Progenitor cell of endocrine pancreas (in vitro differentiated cells): ENCODE data around the gene MROH9. TPM values are rescaled to one million over a fixed set of nuclear protein-coding genes. Genes with fewer than 3 reads are reported as not detected.

Experiments used
- DNase-seq: peaks from one replicate; pipeline ENCODE4 v3.0.0; 2021; ENCODE audit warnings: low spot score; ENCODE audit not compliant: unreplicated experiment
- H3K27ac Mint-ChIP-seq: 2 replicates; pipeline ENCODE4 v1.8.0; 2021; ENCODE audit warnings: mild to moderate bottlenecking, moderate library complexity, mixed read lengths
- H3K27me3 Mint-ChIP-seq: 2 replicates; pipeline ENCODE4 v1.8.0; 2021; ENCODE audit warnings: mixed read lengths
- H3K36me3 Mint-ChIP-seq: 2 replicates; pipeline ENCODE4 v1.8.0; 2022; ENCODE audit warnings: mixed read lengths; ENCODE audit not compliant: insufficient read depth
- H3K4me1 Mint-ChIP-seq: 2 replicates; pipeline ENCODE4 v1.8.0; 2021; ENCODE audit warnings: low read depth, mixed read lengths
- H3K4me3 Mint-ChIP-seq: 2 replicates; pipeline ENCODE4 v1.8.0; 2021; ENCODE audit warnings: low read depth, mild to moderate bottlenecking, moderate library complexity, mixed read lengths
- H3K9me3 Mint-ChIP-seq: 2 replicates; pipeline ENCODE4 v1.8.0; 2021; ENCODE audit warnings: low read depth, mixed read lengths
- total RNA-seq: library from RNA; stranded (reverse); gene quantifications from 2 replicates; pipeline ENCODE4 v1.2.1, GENCODE V29; 2021
- TF ChIP-seq, protein P1 (sequence below): fragments of 200-600 bp; sonication (generic); IDR thresholded peaks from one replicate; pipeline ENCODE4 v1.5.0; 2021; ENCODE audit warnings: antibody characterized with exemption, mild to moderate bottlenecking; ENCODE audit not compliant: unreplicated experiment

Gene MROH9
- total RNA-seq, 1 donor from 2014 or later: not detected

DNA sequence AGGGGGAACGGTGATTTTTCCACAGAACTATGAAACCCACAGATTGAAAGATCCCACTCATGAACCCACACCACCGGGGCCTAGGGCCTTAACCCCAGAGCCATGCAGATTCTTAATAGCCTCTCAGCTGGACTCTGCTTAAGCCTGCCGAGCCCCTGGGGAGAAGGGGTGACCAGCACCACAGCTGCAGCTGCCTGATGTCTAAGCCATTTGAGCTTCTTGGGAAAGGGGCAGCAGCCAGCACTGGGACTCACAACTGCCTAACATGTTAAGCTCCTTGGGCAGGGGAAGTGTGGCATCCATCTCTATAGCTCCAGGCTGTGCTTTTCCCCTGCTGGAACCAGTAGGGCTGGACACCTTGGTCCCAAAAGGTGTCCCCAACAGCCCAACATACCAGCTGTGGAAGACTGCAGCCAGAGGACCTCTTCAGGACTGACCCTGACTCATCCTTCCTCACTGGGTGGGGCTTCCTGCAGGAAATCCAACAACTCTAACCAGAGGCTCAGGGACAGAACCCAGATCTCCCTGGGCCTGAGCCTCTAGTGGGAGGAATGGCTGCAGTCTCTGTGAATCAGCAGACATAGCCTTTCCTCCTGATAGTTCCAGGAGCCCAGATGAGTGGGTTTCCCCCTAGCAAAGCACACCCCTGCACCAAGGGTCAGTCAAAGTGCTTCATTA, 120.8 kb downstream of the MROH9 start:
- Mint-ChIP-seq H3K27ac (no peak overlapping the region), H3K4me1 (no peaks in the 10 kb centered on the region), H3K4me3 (no peak overlapping the region), H3K36me3 (no peaks in the 10 kb centered on the region), H3K27me3 (no peaks in the 10 kb centered on the region), H3K9me3 (peaks cover 4% of the 10 kb centered on the region)
- TF ChIP-seq, protein P1, sequence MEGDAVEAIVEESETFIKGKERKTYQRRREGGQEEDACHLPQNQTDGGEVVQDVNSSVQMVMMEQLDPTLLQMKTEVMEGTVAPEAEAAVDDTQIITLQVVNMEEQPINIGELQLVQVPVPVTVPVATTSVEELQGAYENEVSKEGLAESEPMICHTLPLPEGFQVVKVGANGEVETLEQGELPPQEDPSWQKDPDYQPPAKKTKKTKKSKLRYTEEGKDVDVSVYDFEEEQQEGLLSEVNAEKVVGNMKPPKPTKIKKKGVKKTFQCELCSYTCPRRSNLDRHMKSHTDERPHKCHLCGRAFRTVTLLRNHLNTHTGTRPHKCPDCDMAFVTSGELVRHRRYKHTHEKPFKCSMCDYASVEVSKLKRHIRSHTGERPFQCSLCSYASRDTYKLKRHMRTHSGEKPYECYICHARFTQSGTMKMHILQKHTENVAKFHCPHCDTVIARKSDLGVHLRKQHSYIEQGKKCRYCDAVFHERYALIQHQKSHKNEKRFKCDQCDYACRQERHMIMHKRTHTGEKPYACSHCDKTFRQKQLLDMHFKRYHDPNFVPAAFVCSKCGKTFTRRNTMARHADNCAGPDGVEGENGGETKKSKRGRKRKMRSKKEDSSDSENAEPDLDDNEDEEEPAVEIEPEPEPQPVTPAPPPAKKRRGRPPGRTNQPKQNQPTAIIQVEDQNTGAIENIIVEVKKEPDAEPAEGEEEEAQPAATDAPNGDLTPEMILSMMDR: no peak
- DNase-seq: no peak

DNA sequence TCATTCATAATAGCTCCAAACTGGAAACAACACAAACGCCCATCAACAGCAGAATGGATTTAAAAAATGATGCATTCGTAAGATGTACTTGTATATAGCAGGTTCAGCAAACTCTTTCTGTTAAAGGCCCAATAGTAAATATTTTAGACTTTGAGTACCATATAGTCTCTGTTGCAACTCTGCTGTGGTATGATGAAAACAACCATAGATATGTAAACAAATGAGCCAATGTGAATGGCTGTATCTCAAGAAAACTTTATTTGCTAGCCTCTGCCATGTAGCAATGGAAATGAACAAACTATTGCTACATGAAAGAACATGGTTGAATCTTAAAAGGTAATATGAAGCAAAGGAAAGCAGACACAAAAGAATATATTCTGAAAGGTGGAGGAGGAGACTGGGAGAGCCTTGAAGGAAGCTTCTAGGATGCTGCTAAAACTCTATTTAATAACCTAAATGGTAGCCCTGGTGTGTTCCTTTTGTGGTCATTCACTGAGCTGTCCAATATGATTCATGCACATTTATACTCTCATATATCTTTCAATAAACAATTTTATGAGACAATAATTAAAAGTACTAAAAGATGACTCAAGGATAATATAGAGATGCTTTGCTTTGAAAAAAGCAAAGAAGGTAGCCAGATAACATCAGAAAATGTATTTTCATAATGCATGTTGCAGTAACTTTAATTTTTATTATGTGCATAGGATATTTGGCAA, 126.2 kb downstream of the MROH9 start:
- no peaks in the 10 kb centered on the region for H3K36me3 Mint-ChIP-seq

DNA sequence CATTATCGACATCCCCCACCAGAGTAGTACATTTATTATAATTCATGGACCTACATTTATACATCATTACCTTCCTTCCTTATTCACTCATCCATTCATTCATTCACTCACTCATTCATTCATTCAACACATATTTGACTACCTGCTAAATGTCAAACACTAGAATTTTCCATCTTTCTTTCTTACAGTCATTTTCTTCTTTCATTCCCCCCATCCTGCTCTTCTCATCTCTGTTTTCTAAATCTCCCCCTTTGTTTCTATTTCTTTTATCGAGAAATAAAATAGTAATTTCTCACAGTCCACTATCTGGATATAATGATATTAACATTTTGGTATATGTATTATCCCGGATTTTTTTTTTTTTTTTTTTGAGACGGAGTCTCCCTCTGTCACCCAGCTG, 127.6 kb downstream of the MROH9 start:
- no peaks in the 10 kb centered on the region for H3K36me3 Mint-ChIP-seq
- TF ChIP-seq, protein P1: no peak
- no peaks in the 10 kb centered on the region for H3K4me1 Mint-ChIP-seq
- no peak for DNase-seq
- peaks cover 2% of the 10 kb centered on the region for H3K9me3 Mint-ChIP-seq
- H3K4me3 Mint-ChIP-seq: no peak overlapping the region
- H3K27me3 Mint-ChIP-seq: no peaks in the 10 kb centered on the region
- H3K27ac Mint-ChIP-seq: no peak overlapping the region

More for the DNA sequence above, 126.2 kb downstream of the MROH9 start:
- DNase-seq: no peak
- no peak overlapping the region for H3K27ac Mint-ChIP-seq
- TF ChIP-seq, protein P1: no peak
- no peaks in the 10 kb centered on the region for H3K27me3 Mint-ChIP-seq
- no peaks in the 10 kb centered on the region for H3K4me1 Mint-ChIP-seq
- H3K4me3 Mint-ChIP-seq: no peak overlapping the region
- peaks cover 4% of the 10 kb centered on the region for H3K9me3 Mint-ChIP-seq

DNA sequence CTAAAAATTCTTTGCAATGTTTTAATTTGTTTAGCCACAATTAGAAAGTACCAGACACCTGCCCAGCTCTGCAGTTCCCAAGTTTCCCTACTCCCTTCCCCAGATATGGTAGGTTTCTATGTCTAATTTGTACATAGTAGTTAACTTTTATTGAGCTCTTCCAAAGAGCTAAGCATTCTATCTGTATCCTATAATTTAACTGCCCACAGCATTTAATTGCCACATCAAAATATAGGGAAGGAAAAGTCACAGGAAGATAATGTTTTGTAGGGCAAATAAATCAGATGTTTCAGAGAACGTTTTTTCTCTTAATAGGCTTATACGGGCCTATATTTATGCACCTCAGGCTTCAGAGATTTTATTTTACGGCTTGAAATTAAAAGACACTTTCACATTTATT, 139.7 kb downstream of the MROH9 start:
- no peaks in the 10 kb centered on the region for H3K36me3 Mint-ChIP-seq
- H3K4me1 Mint-ChIP-seq: no peaks in the 10 kb centered on the region
- no peak overlapping the region for H3K27ac Mint-ChIP-seq
- DNase-seq: no peak
- no peaks in the 10 kb centered on the region for H3K27me3 Mint-ChIP-seq
- TF ChIP-seq, protein P1: no peak
- H3K9me3 Mint-ChIP-seq: no peaks in the 10 kb centered on the region
- no peak overlapping the region for H3K4me3 Mint-ChIP-seq

DNA sequence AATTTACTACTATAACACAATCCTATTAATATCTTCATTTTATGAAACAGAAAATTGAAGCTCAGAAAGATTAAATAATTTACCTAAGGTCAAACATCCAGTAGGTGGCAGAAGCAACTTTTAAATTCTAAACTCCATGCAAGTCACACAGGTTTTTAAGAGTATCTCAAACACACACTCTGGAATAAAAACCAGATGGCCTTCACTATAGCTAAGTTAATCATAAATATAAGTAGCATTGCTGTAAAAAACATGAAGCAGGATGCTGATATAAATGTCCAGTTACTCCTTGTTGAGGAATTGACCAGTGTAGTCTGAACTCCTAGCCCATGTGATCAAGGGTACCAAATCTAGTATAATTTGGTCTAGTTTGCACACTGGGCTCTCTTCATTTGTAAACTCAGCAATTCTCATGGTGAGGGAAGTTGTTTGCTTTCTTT, 146.0 kb downstream of the MROH9 start:
- H3K9me3 Mint-ChIP-seq: no peaks in the 10 kb centered on the region
- H3K4me1 Mint-ChIP-seq: peaks cover 8% of the 10 kb centered on the region
- H3K27ac Mint-ChIP-seq: peak overlapping the region; percentile 1
- TF ChIP-seq, protein P1: peak; percentile 62
- DNase-seq: no peak
- no peaks in the 10 kb centered on the region for H3K27me3 Mint-ChIP-seq
- no peaks in the 10 kb centered on the region for H3K36me3 Mint-ChIP-seq
- no peak overlapping the region for H3K4me3 Mint-ChIP-seq
